NCI-H2196 (cell line): ENCODE data around the gene PNPLA6.

Experiments
- DNase-seq: peaks from one replicate; lab custom pipeline; 2025; ENCODE audit not compliant: unreplicated experiment; lab: John Stamatoyannopoulos, UW

PNPLA6 gene

DNA sequence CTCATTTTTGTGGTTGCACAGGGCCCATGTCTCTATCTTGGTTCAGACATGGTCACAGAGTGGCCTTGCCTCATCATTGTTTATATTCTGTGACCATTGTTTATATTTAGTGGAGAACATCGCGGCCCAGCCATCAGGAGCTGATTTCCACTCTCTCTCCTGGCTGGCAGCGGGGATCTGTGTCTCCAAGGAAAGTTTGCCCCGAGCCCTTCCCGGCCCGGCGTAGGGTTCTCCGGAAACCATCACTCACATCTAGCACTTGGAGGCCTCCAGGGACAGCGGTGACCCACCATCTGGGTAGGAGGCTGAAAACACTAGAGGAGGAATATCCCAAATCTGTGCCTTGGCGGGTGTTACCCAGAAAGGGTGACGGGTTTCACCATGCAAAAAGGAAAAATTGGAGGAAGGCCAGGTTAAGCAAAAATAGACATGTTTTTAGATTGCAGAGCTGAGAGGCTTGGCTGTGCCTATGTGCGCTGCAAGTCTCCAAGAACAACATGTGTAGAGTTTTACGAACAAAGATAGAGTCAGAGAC is 20.3 kb upstream of the PNPLA6 start:
- DNase-seq = no peak

DNA sequence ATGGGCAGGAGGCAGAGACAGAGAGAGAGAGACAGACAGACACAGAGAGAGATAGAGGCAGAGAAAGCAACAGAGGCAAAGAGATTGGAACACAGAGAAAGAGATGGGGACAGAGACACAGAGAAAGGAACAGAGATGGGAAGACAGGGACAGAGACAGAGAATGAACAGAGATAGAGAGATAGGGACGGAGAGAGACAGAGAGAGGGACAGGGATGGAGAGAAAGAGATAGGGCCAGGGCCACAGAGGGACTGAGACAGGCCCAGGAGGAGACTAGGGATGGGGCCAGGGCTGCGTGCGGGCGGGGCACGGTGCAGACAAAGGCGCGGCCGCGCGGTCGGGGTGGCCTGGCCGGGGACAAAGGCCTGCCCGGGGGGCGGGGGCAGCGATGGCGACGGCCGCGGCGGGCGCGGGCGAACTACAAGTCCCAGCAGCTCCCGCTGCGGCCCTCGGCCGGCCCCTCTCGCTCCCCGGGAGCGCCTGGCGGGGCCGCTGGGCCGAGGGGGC is 19.8 kb upstream of the PNPLA6 start, which contains the start of gene ZNF358:
TSS of gene ZNF358 (plus strand) at position 459 of the 507 bp plus-strand sequence. CDS start 3,140 bp downstream, outside the sequence.
- DNase-seq = peak; percentile 80

DNA sequence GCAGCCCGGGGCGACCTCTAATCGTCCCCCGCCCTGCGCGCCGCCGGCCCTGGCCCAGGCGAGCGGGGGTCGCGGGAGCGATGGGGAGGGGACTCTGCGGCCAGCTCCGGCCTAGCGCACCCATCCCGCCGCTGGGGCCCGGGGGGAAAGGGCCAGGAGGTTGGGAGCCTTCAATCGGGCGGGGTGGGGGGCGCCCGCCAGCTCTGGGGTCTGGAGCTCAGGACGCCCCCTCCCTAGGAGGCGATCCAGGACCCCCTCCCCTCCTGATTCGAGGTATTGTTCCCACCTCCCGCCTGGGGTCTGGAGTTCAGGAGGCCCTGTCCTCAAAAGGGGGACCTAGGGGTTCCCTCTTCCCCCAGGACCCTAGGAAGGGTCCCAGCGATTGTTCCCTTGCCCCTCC is 19.2 kb upstream of the PNPLA6 start:
- DNase-seq = no peak

DNA sequence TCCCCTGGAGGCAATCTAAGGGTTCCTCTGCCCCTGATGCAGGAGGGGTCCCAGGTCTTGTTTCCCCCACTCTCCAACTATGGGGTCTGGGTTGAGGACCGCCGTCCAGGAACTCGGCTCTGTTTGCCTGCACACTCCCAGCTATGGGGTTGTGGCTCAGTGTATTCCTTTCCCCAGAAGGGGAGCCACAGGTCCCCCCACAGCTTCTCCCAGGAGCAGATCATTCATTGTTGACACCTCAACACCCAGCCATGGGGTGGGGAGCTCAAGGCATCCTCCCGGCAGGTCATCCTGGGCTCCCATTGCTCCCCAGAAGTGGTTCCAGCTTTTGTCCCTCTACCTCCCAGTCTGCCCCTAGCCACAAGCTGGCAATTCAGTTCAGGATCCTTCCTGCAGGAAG is 18.6 kb upstream of the PNPLA6 start:
- no peak for DNase-seq

DNA sequence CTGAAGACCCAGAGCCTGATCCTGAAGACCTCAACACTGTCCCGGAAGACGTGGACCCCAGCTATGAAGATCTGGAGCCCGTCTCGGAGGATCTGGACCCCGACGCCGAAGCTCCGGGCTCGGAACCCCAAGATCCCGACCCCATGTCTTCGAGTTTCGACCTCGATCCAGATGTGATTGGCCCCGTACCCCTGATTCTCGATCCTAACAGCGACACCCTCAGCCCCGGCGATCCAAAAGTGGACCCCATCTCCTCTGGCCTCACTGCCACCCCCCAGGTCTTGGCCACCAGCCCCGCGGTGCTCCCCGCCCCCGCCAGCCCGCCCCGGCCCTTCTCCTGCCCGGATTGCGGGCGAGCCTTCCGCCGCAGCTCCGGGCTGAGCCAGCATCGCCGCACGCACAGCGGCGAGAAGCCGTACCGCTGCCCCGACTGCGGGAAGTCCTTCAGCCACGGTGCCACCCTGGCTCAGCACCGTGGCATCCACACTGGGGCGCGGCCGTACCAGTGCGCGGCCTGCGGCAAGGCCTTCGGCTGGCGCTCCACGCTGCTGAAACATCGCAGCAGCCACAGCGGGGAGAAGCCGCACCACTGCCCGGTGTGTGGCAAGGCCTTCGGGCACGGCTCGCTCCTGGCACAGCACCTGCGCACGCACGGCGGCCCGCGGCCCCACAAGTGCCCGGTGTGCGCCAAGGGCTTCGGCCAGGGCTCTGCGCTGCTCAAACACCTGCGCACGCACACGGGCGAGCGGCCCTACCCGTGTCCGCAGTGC is 16.0 kb upstream of the PNPLA6 start:
- DNase-seq = no peak

DNA sequence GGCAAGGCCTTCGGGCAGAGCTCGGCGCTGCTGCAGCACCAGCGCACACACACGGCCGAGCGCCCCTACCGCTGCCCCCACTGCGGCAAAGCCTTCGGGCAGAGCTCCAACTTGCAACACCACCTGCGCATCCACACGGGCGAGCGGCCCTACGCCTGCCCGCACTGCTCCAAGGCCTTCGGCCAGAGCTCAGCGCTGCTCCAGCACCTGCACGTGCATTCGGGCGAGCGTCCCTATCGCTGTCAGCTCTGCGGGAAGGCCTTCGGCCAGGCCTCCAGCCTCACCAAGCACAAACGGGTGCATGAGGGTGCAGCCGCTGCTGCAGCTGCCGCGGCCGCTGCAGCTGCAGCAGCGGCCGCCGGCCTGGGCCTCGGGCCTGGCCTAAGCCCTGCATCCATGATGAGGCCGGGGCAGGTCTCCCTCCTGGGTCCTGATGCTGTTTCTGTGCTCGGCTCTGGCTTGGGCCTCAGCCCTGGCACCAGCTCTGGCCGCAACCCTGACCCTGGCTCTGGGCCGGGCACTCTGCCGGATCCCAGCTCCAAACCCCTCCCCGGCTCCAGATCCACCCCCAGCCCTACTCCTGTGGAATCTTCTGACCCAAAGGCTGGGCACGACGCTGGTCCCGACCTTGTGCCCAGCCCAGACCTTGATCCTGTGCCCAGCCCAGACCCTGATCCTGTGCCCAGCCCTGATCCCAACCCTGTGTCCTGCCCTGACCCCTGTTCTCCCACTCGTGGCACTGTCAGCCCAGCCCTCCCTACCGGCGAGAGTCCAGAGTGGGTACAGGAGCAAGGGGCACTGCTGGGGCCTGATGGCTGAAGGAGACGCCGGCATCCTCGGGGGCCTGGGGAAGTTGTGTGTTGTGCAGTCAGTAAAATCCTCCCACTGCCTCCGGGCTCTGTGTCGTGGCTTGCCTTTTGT is 15.1 kb upstream of the PNPLA6 start:
- no peak for DNase-seq

DNA sequence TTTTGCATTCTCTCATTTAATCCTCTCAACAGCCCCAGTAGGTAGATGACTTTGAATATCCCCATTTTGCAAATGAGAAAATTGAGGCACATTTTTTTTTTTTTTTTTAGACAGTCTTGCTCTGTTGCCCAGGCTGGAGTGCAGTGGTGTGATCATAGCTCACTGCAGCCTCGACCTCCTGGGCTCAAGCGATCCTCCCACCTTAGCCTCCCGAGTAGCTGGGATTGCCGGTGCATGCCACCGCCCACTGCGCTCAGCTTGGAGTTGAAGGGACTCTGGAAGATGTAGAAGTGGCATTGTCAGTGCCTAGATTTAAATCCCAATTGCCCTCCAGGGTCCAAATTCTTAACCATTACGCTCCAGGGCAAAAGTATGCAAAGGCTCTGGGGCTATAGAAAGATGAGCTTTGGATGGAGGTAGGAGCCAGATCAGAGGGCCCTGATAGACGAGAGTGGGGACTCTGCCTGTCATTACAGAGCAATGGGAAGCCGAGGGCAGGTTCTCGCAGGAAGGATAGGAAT is 13.9 kb upstream of the PNPLA6 start:
- DNase-seq = no peak

DNA sequence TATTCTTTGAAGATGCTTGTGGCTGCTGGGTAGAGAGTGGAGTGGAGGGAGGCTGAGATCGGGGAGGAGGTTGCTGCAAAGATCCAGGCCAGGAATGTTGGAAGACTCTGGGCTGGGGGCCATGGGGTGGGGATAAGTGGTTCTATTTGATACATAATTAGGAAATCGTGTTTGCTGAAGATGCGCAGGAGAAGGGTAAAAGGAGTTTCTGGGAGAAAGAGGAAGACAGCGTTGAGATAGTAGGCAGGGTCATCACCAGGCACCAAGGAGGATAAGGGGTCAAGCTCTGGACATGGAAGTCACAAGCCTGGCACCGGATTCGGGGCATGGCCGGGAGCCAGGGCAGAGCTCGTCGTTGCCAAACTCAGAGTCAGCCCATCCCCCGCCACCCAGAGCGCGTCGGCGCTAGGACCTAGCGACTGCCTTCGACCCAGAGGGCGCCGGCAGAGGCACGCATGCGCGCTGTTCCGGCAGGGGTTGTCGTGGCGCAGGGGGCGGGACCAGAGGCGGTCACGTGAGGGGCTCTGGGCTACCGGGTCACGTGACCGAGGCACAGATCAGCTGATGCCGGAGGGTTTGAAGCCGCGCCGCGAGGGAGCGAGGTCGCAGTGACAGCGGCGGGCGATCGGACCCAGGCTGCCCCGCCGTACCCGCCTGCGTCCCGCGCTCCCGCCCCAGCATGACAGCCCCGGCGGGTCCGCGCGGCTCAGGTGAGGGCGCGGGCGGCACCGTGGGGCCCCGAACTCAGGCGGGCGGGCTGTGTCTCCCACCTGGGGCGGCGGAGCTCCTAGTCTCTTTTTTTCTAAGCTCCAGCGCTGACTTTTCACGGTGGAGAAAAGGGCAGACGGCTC is 13.2 kb upstream of the PNPLA6 start, which contains the start of gene MCOLN1:
TSS of gene MCOLN1 (plus strand) at position 553 of the 851 bp plus-strand sequence. CDS start at position 680, 127 bp downstream.
- DNase-seq = peak; percentile 99

DNA sequence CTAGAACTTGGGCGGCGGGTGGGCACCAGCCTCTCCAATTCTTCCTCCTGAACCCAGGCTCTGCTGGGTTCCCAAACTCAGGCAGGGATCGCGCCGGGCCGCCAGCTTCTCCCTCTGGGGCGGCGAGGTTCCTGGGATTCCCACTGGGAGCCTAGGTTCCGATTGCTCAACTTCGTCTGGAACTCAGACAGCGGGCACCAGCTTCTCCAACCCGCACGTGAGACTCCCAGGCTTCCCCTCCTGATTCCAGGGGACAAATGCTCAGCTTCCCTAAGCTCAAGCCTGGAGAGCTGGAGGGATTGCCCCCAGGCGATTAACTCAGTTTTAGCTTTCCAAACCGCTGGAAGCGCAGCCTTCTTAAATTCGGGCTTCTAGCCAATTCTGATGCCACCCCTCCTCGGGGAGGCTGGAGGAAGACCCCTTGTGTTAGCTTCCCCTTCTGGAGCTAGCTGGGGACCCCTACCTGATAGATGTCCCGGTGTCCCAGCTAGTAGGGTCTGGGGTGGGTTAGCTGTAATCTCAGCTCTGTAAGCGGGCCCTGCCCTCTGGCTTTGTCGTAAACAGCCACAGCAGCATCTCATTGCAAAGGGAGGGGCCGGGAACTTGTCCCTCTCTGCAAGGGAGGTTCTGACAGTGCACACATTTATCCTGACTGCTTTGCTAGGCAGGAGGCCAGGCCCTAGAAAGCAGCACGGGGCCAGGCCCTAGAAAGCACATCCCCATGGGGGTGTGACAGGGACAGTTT is 12.4 kb upstream of the PNPLA6 start:
- no peak for DNase-seq

DNA sequence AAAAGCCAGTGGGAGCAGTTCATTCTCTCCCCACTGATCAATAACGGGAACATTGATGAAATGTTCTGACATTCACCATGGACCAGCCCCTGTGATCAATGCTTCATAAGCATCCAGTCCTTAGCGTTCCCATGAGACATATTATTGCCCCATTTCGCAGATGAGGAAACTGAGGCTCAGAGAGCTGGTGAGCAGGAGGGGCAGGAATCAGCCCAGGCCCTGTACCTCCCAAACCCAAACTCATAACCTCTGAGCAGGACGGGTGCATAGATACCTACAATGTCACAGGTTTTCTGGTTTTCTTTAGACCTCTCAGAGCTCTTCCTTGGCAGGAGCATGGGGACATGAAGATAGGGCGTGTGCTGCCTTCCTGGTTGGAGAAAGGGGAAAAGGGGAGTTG is 11.0 kb upstream of the PNPLA6 start:
- no peak for DNase-seq

DNA sequence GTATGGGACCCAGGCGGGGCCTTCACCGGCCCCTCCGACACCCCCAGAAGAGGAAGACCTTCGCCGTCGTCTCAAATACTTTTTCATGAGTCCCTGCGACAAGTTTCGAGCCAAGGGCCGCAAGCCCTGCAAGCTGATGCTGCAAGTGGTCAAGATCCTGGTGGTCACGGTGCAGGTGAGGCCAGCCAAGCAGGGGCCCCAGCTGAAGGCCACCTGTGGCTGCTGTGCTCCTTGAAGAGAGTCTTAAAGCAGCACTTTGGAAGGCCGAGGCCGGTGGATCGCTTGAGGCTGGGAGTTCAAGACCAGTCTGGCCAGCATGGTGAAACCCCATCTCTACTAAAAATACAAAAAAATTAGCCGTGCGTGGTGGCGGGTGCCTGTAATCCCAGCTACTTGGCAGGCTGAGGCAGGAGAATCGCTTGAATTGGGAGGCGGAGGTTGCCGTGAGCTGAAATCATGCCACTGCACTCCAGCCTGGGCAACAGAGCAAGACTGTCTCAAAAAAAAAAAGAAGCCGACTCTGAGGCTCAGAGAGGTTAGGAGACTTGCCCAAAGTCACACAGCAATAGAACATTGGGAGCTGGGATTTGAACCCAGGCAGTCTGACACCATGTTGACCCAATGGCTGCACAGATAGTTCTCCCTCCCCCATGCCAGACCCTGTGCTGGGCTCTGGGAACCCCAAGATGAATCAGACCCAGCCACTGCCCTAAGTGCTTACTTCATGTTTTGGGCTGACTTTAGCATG is 10.4 kb upstream of the PNPLA6 start:
- no peak for DNase-seq

DNA sequence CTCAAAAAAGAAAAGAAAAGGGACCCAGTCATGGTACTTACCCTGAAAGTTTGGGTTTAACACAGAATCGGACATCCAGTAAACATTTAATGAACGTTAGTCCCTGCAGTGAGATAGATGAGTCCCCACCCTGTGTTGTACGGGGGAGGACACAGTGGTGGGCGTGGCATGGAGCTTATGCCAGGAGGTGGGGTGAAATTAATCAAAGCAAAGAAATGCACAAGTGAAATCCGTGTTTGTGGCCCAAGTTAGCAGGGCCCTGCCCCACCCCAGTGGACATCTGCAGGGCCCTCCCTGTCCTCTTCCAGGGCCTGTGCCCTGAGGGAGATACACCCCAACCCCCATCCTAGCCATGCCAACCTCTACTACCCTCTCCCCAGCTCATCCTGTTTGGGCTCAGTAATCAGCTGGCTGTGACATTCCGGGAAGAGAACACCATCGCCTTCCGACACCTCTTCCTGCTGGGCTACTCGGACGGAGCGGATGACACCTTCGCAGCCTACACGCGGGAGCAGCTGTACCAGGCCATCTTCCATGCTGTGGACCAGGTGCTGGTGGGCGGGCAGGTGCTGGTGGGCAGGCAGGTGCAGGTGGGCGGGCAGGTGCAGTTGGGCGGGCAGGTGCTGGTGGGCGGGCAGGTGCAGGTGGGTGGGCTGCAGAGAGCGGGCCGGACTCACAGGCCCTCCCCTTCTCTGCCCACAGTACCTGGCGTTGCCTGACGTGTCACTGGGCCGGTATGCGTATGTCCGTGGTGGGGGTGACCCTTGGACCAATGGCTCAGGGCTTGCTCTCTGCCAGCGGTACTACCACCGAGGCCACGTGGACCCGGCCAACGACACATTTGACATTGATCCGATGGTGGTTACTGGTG is 9.2 kb upstream of the PNPLA6 start:
- no peak for DNase-seq

DNA sequence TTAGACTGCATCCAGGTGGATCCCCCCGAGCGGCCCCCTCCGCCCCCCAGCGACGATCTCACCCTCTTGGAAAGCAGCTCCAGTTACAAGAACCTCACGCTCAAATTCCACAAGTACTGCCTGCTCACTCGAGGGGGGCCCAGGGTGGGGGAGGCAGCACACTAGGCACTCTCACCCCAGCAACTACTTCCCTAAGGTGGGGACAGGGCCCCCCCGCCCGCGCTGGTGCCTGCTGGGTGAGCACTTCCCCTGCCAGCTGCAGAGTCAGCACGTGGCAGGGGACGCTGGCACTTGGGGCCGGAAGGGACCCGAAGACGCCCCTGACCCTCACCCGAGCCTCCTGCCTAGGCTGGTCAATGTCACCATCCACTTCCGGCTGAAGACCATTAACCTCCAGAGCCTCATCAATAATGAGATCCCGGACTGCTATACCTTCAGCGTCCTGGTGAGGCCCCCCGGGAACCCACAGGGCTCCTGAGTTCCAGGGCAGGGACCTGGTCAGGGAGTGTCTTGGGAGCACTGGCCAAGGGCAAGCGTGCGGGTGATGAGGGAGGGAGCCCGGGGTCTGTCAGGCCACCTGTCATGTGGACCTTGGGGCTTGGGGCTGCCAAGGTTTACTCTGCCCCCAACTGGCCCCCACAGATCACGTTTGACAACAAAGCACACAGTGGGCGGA is 7.9 kb upstream of the PNPLA6 start:
- DNase-seq = no peak

DNA sequence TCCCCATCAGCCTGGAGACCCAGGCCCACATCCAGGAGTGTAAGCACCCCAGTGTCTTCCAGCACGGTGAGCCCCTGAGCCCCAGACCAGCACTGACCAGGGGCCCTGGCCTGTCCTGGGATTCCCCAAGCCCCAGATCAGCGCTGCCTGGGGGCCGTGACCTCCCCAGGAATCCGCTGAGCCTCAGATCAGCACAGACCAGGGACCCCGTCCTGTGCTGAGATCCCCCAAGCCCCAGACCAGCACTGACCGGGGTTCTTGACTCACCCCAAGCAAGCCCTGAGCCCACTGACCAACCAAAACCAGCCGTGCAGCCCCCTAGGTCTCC is 7.4 kb upstream of the PNPLA6 start:
- no peak for DNase-seq

DNA sequence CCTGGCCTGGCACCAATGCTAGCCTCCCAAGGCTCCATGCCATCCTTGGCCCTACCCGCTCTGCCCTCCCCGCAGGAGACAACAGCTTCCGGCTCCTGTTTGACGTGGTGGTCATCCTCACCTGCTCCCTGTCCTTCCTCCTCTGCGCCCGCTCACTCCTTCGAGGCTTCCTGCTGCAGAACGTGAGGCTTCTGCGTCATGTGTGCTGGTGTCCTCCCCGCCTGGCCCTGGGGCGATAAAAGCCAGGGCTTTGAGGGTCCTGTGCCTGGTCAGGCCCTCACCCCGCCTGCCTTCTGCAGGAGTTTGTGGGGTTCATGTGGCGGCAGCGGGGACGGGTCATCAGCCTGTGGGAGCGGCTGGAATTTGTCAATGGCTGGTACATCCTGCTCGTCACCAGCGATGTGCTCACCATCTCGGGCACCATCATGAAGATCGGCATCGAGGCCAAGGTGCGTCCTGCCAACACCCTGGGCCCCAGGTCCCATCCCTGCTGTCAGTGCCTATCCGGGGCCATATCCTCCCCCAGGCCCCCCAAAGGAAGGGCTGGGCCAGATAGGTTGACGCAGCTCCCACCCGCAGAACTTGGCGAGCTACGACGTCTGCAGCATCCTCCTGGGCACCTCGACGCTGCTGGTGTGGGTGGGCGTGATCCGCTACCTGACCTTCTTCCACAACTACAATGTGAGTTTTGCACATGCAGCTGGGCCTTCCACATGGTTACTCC is 6.8 kb upstream of the PNPLA6 start:
- DNase-seq = no peak

DNA sequence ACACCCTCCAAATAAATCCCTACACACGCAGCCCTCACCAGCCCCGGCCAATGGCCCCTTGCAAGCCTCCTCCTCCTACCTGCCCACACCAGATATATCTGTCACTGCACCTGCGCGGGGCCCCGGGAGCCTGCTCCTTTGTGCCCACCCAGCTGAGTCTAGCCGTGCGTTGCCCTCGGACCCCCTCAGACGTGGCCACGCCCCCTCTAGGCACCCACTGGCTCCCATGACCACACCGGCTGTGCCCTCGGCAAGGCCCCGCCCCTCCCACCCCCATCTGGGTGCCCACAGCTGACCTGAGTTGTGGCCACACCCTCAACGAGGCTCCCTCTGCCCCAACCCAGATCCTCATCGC is 6.3 kb upstream of the PNPLA6 start:
- DNase-seq = no peak
